H1 (cell line): ENCODE measurements around the gene COMT. TPM values are rescaled to one million over a fixed set of nuclear protein-coding genes. Genes with fewer than 3 reads are reported as not detected.

Source experiments
- CTCF ChIA-PET: fragments of 300-600 bp; sonication (Branson Sonifier 250); formaldehyde crosslinking; loops from one replicate; lab custom pipeline; 2021; ENCODE audit not compliant: partially characterized antibody; lab: Charles Lee
- POLR2A ChIA-PET: fragments of 300-600 bp; sonication (Branson Sonifier 250); formaldehyde crosslinking; loops from one replicate; lab custom pipeline; 2021; ENCODE audit warnings: inconsistent platforms; ENCODE audit not compliant: partially characterized antibody; lab: Charles Lee
- DNase-seq, 2 experiments: peaks; one replicate each; pipeline versions ENCODE4 v3.0.0 to v3.0.0-alpha.2; 2010 to 2022; ENCODE audit warnings: low spot score in 2 of 2, low read depth in 1 of 2, mixed read lengths in 1 of 2
- FAIRE-seq: peaks from 2 replicates; lab custom pipeline; 2011; peaks lifted over from hg19 to GRCh38; lab: Jason Lieb, UNC
- H2AFZ ChIP-seq: 2 replicates; pipeline ENCODE4 v1.8.1; 2012; ENCODE audit warnings: low read length, inconsistent platforms
- H2AK5ac ChIP-seq: 2 replicates; pipeline ENCODE4 v1.6.1; 2013; ENCODE audit warnings: low read depth, low read length
- H2BK120ac ChIP-seq: replicated peaks from 2 replicates; pipeline ENCODE3; 2013; ENCODE audit warnings: low read depth, low read length, inconsistent platforms
- H2BK12ac ChIP-seq: 2 replicates; pipeline ENCODE4 v1.6.1; 2013; ENCODE audit warnings: low read depth, low read length
- H2BK15ac ChIP-seq: 2 replicates; pipeline ENCODE4 v1.6.1; 2013; ENCODE audit warnings: low read length
- H2BK20ac ChIP-seq: 2 replicates; pipeline ENCODE4 v1.6.1; 2013; ENCODE audit warnings: low read length
- H2BK5ac ChIP-seq: 2 replicates; pipeline ENCODE4 v1.6.1; 2013; ENCODE audit warnings: low read depth, low read length
- H3K14ac ChIP-seq: 2 replicates; pipeline ENCODE4 v1.6.1; 2013; ENCODE audit warnings: inconsistent platforms; ENCODE audit not compliant: insufficient read length
- H3K18ac ChIP-seq: 2 replicates; pipeline ENCODE4 v1.6.1; 2013; ENCODE audit warnings: low read length; ENCODE audit errors: extremely low read depth
- H3K23ac ChIP-seq: 2 replicates; pipeline ENCODE4 v1.6.1; 2013; ENCODE audit warnings: inconsistent platforms; ENCODE audit not compliant: insufficient read length
- H3K23me2 ChIP-seq: 2 replicates; pipeline ENCODE4 v1.6.1; 2013; ENCODE audit warnings: low read depth, low read length
- H3K27ac ChIP-seq: 2 replicates; pipeline ENCODE4 v1.6.1; 2011; ENCODE audit warnings: low read depth, low read length, inconsistent platforms
- H3K27me3 ChIP-seq, 4 experiments: replicated peaks in 1 of 4; 1 replicate in 1 of 4; 2 replicates in 3 of 4; pipeline versions ENCODE4 v1.6.1 to v1.8.1; 2011 to 2013; ENCODE audit warnings: low read length in 3 of 4, mild to moderate bottlenecking in 3 of 4, inconsistent platforms in 2 of 4, mixed read lengths in 2 of 4, moderate library complexity in 1 of 4; ENCODE audit not compliant: control insufficient read depth in 3 of 4, insufficient read depth in 3 of 4; ENCODE audit errors: extremely low read depth in 1 of 4
- H3K36me3 ChIP-seq, 4 experiments: 2 replicates each; pipeline versions ENCODE4 v1.6.1 to v1.8.1; 2011 to 2013; ENCODE audit warnings: mild to moderate bottlenecking in 4 of 4, low read length in 3 of 4, moderate library complexity in 2 of 4, control low read depth in 1 of 4, inconsistent platforms in 1 of 4; ENCODE audit not compliant: insufficient read depth in 4 of 4, control insufficient read depth in 2 of 4
- H3K4ac ChIP-seq: replicated peaks from 2 replicates; pipeline ENCODE3; 2013; ENCODE audit warnings: low read length, low read depth, mixed read lengths, inconsistent platforms; ENCODE audit not compliant: insufficient read length
- H3K4me1 ChIP-seq, 4 experiments: replicated peaks in 1 of 4; 1 replicate in 1 of 4; 2 replicates in 3 of 4; pipeline versions ENCODE4 v1.6.1 to v1.8.1; 2011 to 2013; ENCODE audit warnings: low read length in 3 of 4, inconsistent platforms in 2 of 4, mixed read lengths in 1 of 4; ENCODE audit not compliant: insufficient read depth in 4 of 4, control insufficient read depth in 3 of 4
- H3K4me2 ChIP-seq, 2 experiments: 2 replicates each; pipeline versions ENCODE4 v1.6.1 to v1.8.1; 2011 to 2013; ENCODE audit warnings: low read depth in 2 of 2, low read length in 2 of 2, control low read depth in 1 of 2, inconsistent platforms in 1 of 2, mild to moderate bottlenecking in 1 of 2; ENCODE audit not compliant: insufficient read depth in 1 of 2
- H3K4me3 ChIP-seq, 4 experiments: fragments of 200-600, 300-600 bp in 1 of 4; sonication (generic), shearing (Covaris generic), sonication (Bioruptor Twin) in 1 of 4; 2 replicates each; pipeline versions ENCODE4 v1.5.1 to v1.8.1; 2011 to 2016; ENCODE audit warnings: low read length in 4 of 4, low read depth in 3 of 4, control low read depth in 2 of 4, inconsistent platforms in 2 of 4, mild to moderate bottlenecking in 2 of 4, mixed read lengths in 1 of 4, moderate library complexity in 1 of 4; ENCODE audit not compliant: insufficient read depth in 2 of 4; ENCODE audit errors: extremely low read depth in 1 of 4
- H3K56ac ChIP-seq: replicated peaks from 2 replicates; pipeline ENCODE3; 2013; ENCODE audit warnings: low read depth, mild to moderate bottlenecking, mixed read lengths, low read length, inconsistent platforms; ENCODE audit not compliant: insufficient read length
- H3K79me1 ChIP-seq: 2 replicates; pipeline ENCODE4 v1.6.1; 2013; ENCODE audit warnings: low read depth, low read length, control low read depth
- H3K79me2 ChIP-seq, 2 experiments: 2 replicates each; pipeline versions ENCODE4 v1.6.1 to v1.8.1; 2012 to 2013; ENCODE audit warnings: low read length in 2 of 2, mild to moderate bottlenecking in 2 of 2, inconsistent platforms in 1 of 2; ENCODE audit not compliant: insufficient read depth in 2 of 2, control insufficient read depth in 1 of 2
- H3K9ac ChIP-seq, 4 experiments: replicated peaks in 1 of 4; 1 replicate in 1 of 4; 2 replicates in 3 of 4; pipeline versions ENCODE4 v1.6.1 to v1.8.1; 2011 to 2013; ENCODE audit warnings: low read depth in 3 of 4, low read length in 3 of 4, control low read depth in 2 of 4, mild to moderate bottlenecking in 2 of 4, moderate library complexity in 2 of 4, inconsistent platforms in 1 of 4; ENCODE audit errors: extremely low read depth in 1 of 4
- H3K9me3 ChIP-seq, 2 experiments: 2 replicates each; pipeline versions ENCODE4 v1.6.1 to v1.8.1; 2012 to 2013; ENCODE audit warnings: mild to moderate bottlenecking in 2 of 2, moderate library complexity in 2 of 2, control low read depth in 1 of 2, inconsistent platforms in 1 of 2, low read depth in 1 of 2, low read length in 1 of 2, mixed read lengths in 1 of 2; ENCODE audit not compliant: insufficient read depth in 2 of 2
- H4K20me1 ChIP-seq, 2 experiments: replicated peaks in 1 of 2; 2 replicates each; pipeline versions ENCODE3 to v1.8.1; 2011 to 2013; ENCODE audit warnings: inconsistent platforms in 2 of 2, low read length in 2 of 2, mild to moderate bottlenecking in 1 of 2; ENCODE audit not compliant: insufficient read depth in 2 of 2, control insufficient read depth in 1 of 2
- H4K5ac ChIP-seq: 2 replicates; pipeline ENCODE4 v1.6.1; 2013; ENCODE audit warnings: low read length, low read depth, mixed read lengths, inconsistent platforms; ENCODE audit not compliant: insufficient read length
- H4K8ac ChIP-seq: 2 replicates; pipeline ENCODE4 v1.8.0; 2013; ENCODE audit warnings: mild to moderate bottlenecking, moderate library complexity, low read length, inconsistent platforms; ENCODE audit not compliant: insufficient read depth; ENCODE audit errors: extremely low read depth
- H4K91ac ChIP-seq: replicated peaks from 2 replicates; pipeline ENCODE3; 2013; ENCODE audit warnings: low read length, mixed read lengths, inconsistent platforms; ENCODE audit not compliant: insufficient read length
- BACH1 ChIP-seq: IDR thresholded peaks from 2 replicates; pipeline ENCODE4 v1.6.1; 2012; ENCODE audit warnings: low read length, improper control_type of control experiment
- BRCA1 ChIP-seq: IDR thresholded peaks from 2 replicates; pipeline ENCODE4 v1.6.1; 2012; ENCODE audit warnings: low read depth, low read length, improper control_type of control experiment
- CBX5 ChIP-seq: fragments of 300-800, 300-1000 bp; sonication (generic); IDR thresholded peaks from 2 replicates; pipeline ENCODE4 v1.7.1; 2016; ENCODE audit warnings: antibody characterized with exemption, low read length, low read depth
- CHD1 ChIP-seq: IDR thresholded peaks from 2 replicates; pipeline ENCODE4 v1.6.1; 2012; ENCODE audit warnings: low read depth, low read length, improper control_type of control experiment
- CREB1 ChIP-seq: IDR thresholded peaks from 2 replicates; pipeline ENCODE4 v1.6.1; 2012; ENCODE audit warnings: inconsistent platforms
- EZH2 ChIP-seq: fragments of 200-600 bp; sonication (generic); IDR thresholded peaks from 2 replicates; pipeline ENCODE4 v1.7.1; 2012; ENCODE audit warnings: low read depth, mild to moderate bottlenecking, moderate library complexity, low read length, inconsistent platforms; ENCODE audit not compliant: severe bottlenecking
- GABPA ChIP-seq: IDR thresholded peaks from 2 replicates; pipeline ENCODE4 v1.6.1; 2011; ENCODE audit warnings: mild to moderate bottlenecking, low read length, moderate library complexity, borderline replicate concordance; ENCODE audit not compliant: insufficient read depth
- GTF2F1 ChIP-seq: IDR thresholded peaks from 2 replicates; pipeline ENCODE4 v1.6.1; 2012; ENCODE audit warnings: low read depth, low read length, improper control_type of control experiment, borderline replicate concordance
- KDM4A ChIP-seq: IDR thresholded peaks from one replicate; pipeline ENCODE4 v1.7.1; 2012; ENCODE audit warnings: low read depth, mild to moderate bottlenecking, moderate library complexity, low read length, inconsistent platforms; ENCODE audit not compliant: severe bottlenecking
- KDM5A ChIP-seq: fragments of 200-600 bp; IDR thresholded peaks from 2 replicates; pipeline ENCODE4 v1.7.1; 2012; ENCODE audit warnings: mild to moderate bottlenecking, low read length, inconsistent platforms, mixed read lengths
- NANOG ChIP-seq: IDR thresholded peaks from 2 replicates; pipeline ENCODE4 v1.6.1; 2011; ENCODE audit warnings: low read length, low read depth, mild to moderate bottlenecking, inconsistent platforms; ENCODE audit not compliant: insufficient read depth, poor library complexity, severe bottlenecking
- NRF1 ChIP-seq: IDR thresholded peaks from 2 replicates; pipeline ENCODE4 v1.6.1; 2011; ENCODE audit warnings: mild to moderate bottlenecking, low read depth, low read length, improper control_type of control experiment
- SIRT6 ChIP-seq: IDR thresholded peaks from one replicate; pipeline ENCODE4 v1.7.1; 2012; ENCODE audit warnings: low read length, inconsistent platforms
- SP4 ChIP-seq: IDR thresholded peaks from 2 replicates; pipeline ENCODE4 v1.6.1; 2012; ENCODE audit warnings: low read length, inconsistent platforms
- SRF ChIP-seq: IDR thresholded peaks from 2 replicates; pipeline ENCODE4 v1.6.1; 2011; ENCODE audit warnings: mild to moderate bottlenecking, low read depth, low read length, moderate library complexity
- TAF1 ChIP-seq: IDR thresholded peaks from 2 replicates; pipeline ENCODE4 v1.6.1; 2011; ENCODE audit warnings: mild to moderate bottlenecking, low read depth, low read length
- WGBS, 2 experiments: shearing (Covaris generic) in 1 of 2; methylation state at CpG; one replicate each; pipeline versions ENCODE4 v1.1.6 to v1.1.7; 2013 to 2015; ENCODE audit warnings: low lambda C conversion rate in 2 of 2, mixed read lengths in 2 of 2, inconsistent platforms in 1 of 2, low coverage in 1 of 2, missing lambda C conversion rate in 1 of 2; ENCODE audit not compliant: insufficient replicate concordance in 2 of 2, insufficient coverage in 1 of 2, insufficient read length in 1 of 2; ENCODE audit errors: extremely low coverage in 1 of 2, missing lambda C conversion rate in 1 of 2; 5-methylcytosine and 5-hydroxymethylcytosine counted together
- polyA plus RNA-seq, 7 experiments: library from polyadenylated mRNA; depleted of rRNA in 3 of 7; stranded (reverse) in 5 of 7; unstranded in 2 of 7; fragments of >200 nt in 5 of 7; fragments of 200-250 nt in 2 of 7; gene quantifications; 1 replicate in 5 of 7; 2 replicates in 1 of 7; 4 replicates in 1 of 7; pipeline versions ENCODE4 v1.2.1 to v1.2.3, GENCODE V29; 2011 to 2013; ENCODE audit warnings: missing spikeins in 2 of 7, mixed read lengths in 2 of 7
- total RNA-seq: library from RNA; stranded (reverse); fragmentation: NEBNext Ultra II Directional; extraction: Animal tissue kit (Norgen Biotek cat#: 25700); gene quantifications from 2 replicates; pipeline ENCODE4 v1.2.1, GENCODE V29; 2021

The COMT gene
- total and polyA plus RNA-seq, 2 of the 8 experiments (the other 6 are each of a cell fraction or from before 2014, with no cell fraction given), result 15.2 to 33.7 TPM

GRCh38 chr22:19961201-19961580 is 19.6 kb downstream of the COMT start:
- no peaks in the 10 kb centered on the region for H3K36me3 ChIP-seq
- WGBS, 2 experiments, result 94% methylated on average over 8 of the region's 9 CpGs; no CpG with 5 or more reads in 1 of the 2 experiments
- no peak overlapping the region for H4K8ac ChIP-seq
- 0 out of 2 replicates have a peak overlapping the region, but pooled peaks have one; percentile 8 for H2AK5ac ChIP-seq
- no peak overlapping the region for H3K27ac ChIP-seq
- H2BK12ac ChIP-seq, result no peak overlapping the region
- no peak overlapping the region for H3K56ac ChIP-seq
- DNase-seq (no peak), FAIRE-seq (no peak)
- peaks cover 0 to 23% (median 18%) of the 10 kb centered on the region in 4 experiments; a peak in 6 of 7 replicates for H3K4me1 ChIP-seq
- H2BK5ac ChIP-seq, result no peak overlapping the region
- CTCF ChIA-PET, result interaction anchor here (16.2 kb wide), 1 partner anchor 50 kb away, joined by 369 read pairs; no protein-coding TSS in a partner anchor
- H3K14ac ChIP-seq, result no peak overlapping the region
- H3K4ac ChIP-seq, result no peak overlapping the region
- no peaks in the 10 kb centered on the region for H3K27me3 ChIP-seq
- POLR2A ChIA-PET, result interaction anchor here (1.3 kb wide), 1 partner anchor 9 kb away, joined by 4 read pairs; no protein-coding TSS in a partner anchor
- peaks cover 5% of the 10 kb centered on the region for H3K23me2 ChIP-seq
- no peak overlapping the region for H4K91ac ChIP-seq
- no peak overlapping the region for H4K5ac ChIP-seq
- no peak overlapping the region for H3K18ac ChIP-seq
- H2BK120ac ChIP-seq, result no peak overlapping the region
- H3K23ac ChIP-seq, result no peak overlapping the region
- H3K9me3 ChIP-seq, result no peaks in the 10 kb centered on the region
- 0 out of 2 replicates have a peak overlapping the region, but pooled peaks have one; percentile 48 for H2BK20ac ChIP-seq
- H3K4me2 ChIP-seq, result no peak overlapping the region
- H3K79me1 ChIP-seq, result no peaks in the 10 kb centered on the region
- H2AFZ ChIP-seq, result no peak overlapping the region
- H3K9ac ChIP-seq, result no peak overlapping the region
- H2BK15ac ChIP-seq, result peak overlapping the region; percentile 61; the same call in 1 of the 2 replicates
- H3K4me3 ChIP-seq, result no peak overlapping the region
- H4K20me1 ChIP-seq, result peaks cover 0 to 2% of the 10 kb centered on the region in 2 experiments
- no peaks in the 10 kb centered on the region for H3K79me2 ChIP-seq
- TF ChIP-seq BRCA1 (no peak), KDM5A (no peak), NRF1 (no peak), EZH2 (no peak), NANOG (no peak), TAF1 (no peak), CHD1 (no peak), SIRT6 (no peak), SP4 (no peak), SRF (no peak), BACH1 (no peak), GTF2F1 (no peak), CBX5 (no peak), CREB1 (no peak), KDM4A (no peak), GABPA (no peak)
